Naive B cell (primary cell): ENCODE data around the gene CORT. TPM values are rescaled to one million over a fixed set of nuclear protein-coding genes. Genes with fewer than 3 reads are reported as not detected.
"Not testable (repeated sequence)": the region's sequence is repeated elsewhere in the genome, so short reads cannot be mapped to it uniquely, and the experiment has no call there.

Source experiments
- ATAC-seq, 2 donors: fragments of 150-1000 bp; cut with Tn5 transposase; 2 replicates each; pipeline ENCODE4 v1.10.0; 2021; ENCODE audit warnings: low read depth in 2 of 2, mild to moderate bottlenecking in 2 of 2, moderate library complexity in 2 of 2
- DNase-seq: peaks from one replicate; pipeline ENCODE4 v3.0.0; 2022
- H3K27ac Mint-ChIP-seq, 6 donors: one replicate each; pipeline ENCODE4 v1.8.0; 2020 to 2022; ENCODE audit warnings: mild to moderate bottlenecking in 6 of 6, mixed read lengths in 6 of 6, moderate library complexity in 5 of 6, inconsistent platforms in 2 of 6
- H3K27me3 Mint-ChIP-seq, 3 donors: one replicate each; pipeline ENCODE4 v1.8.0; 2021 to 2022; ENCODE audit warnings: mixed read lengths in 3 of 3, mild to moderate bottlenecking in 1 of 3
- H3K36me3 Mint-ChIP-seq, 2 donors: one replicate each; pipeline ENCODE4 v1.8.0; 2020 to 2022; ENCODE audit warnings: mixed read lengths in 2 of 2, inconsistent platforms in 1 of 2, mild to moderate bottlenecking in 1 of 2
- H3K4me1 Mint-ChIP-seq, 3 donors: one replicate each; pipeline ENCODE4 v1.8.0; 2020 to 2022; ENCODE audit warnings: mixed read lengths in 3 of 3, inconsistent platforms in 1 of 3, mild to moderate bottlenecking in 1 of 3, moderate library complexity in 1 of 3
- H3K4me3 Mint-ChIP-seq, 8 donors: one replicate each; pipeline ENCODE4 v1.8.0; 2020 to 2022; ENCODE audit warnings: mild to moderate bottlenecking in 8 of 8, mixed read lengths in 8 of 8, moderate library complexity in 8 of 8, inconsistent platforms in 2 of 8
- H3K9me3 Mint-ChIP-seq, 7 donors: one replicate each; pipeline ENCODE4 v1.8.0; 2020 to 2022; ENCODE audit warnings: mixed read lengths in 7 of 7, mild to moderate bottlenecking in 5 of 7, inconsistent platforms in 2 of 7, moderate library complexity in 1 of 7
- polyA plus RNA-seq, 6 donors: library from polyadenylated mRNA; unstranded; fragments of 300-500 nt; fragmentation: Illumina TruSeq; gene quantifications; one replicate each; pipeline ENCODE4 v1.2.3, GENCODE V29; 2021; ENCODE audit warnings: low read depth in 6 of 6

The CORT gene
- polyA plus RNA-seq, 6 donors from 2014 or later, result not detected

DNA sequence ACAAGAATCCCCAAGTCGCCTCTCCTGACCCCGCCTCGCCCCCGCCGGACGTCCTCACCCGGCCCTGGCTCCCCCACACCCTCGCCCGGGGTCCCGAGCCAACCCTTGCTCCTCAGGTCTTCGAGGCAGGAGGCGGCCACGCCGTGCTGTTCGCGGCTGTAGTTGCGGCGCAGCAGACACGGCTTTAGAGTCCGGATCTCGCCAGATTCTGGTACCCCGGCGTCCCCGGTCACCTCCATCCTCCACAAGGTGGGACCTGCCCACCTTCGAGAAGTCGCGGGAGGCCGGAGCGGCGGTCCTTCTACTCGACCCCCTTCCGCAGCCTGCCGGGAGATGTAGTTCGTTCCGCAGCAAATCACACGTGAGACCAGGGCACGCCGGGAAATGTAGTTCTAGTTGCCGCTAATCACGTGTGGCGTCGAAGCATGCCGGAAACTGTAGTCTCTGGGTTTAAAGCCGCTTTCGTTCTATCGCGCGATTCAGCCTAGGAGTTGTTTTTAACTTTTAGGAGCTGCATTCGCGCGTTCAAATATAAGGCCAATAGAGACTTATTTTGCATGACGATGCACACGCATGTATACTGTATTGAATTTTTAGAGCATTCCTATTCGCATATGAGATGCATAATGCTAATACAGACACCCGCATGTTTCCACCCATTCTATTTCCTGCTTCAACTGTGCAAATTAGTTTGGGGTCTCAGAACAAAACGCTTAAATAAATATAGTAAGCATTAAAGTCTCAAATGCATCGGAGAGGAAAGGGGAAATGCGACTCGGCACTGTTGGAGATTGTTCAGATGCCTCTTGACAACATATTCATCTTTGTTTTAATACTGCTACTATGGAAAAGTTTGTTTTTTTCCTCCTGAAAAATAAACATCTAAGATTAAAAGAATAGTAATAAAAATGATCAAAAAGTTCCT lies 22.7 kb downstream of the CORT start, which contains the start of gene DFFA:
TSS of gene DFFA (minus strand) at position 310 of the 925 bp plus-strand sequence. CDS start at position 239, 71 bp downstream.
- Mint-ChIP-seq H3K4me3 (peak within 1 kb of the TSS; percentile 95 to 99 (median 98)), H3K4me1 (peaks cover 38 to 60% (median 52%) of the 10 kb centered on the region in 3 donors), H3K27me3 (no peaks in the 10 kb centered on the region), H3K36me3 (peaks cover 7 to 8% of the 10 kb centered on the region in 2 donors), H3K9me3 (no peaks in the 10 kb centered on the region), H3K27ac (peak within 1 kb of the TSS; percentile 82 to 96 (median 94))
- ATAC-seq (peak; percentile 85), DNase-seq (peak; percentile 89)

DNA sequence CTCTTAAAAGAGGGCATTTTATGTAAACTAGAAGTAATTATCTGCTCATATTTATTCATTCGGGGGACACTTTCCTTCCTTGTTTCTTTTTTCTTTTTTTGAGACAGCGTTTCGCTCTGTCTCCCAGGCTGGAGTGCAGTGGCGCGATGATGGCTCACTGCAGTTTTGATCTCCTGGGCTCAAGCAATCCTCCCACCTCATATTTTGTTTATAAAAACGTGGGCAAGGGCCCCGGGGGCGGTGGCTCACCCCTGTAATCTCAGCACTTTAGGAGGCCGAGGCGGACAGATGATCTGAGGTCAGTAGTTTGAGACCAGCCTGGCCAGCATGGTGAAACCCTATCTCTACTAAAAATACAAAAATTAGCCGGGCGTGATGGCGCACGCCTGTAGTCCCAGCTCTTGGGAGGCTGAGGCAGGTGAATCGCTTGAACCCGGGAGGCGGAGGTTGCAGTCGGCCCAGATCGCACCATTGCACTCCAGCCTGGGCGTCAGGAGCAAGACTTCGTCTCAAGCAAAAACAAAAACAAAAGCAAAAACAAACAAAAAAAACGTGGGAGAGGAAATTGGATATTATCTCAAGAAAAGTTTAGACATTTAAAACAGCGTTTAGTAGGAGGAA lies 23.4 kb downstream of the CORT start:
- no peak for ATAC-seq

DNA sequence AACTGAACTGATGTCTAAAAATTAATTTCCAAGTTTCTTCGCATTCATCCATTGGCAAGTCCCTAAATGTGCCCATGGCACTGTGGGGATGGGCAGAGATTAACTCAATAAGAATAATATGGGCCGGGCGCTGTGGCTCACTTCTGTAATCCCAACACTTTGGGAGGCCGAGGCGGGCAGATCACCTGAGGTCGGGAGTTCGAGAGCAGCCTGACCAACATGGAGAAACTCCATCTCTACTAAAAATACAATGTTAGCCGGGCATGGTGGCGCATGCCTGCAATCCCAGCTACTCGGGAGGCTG lies 24.4 kb downstream of the CORT start:
- not testable (repeated sequence) for ATAC-seq, H3K36me3 Mint-ChIP-seq, DNase-seq, H3K9me3 Mint-ChIP-seq, H3K27me3 Mint-ChIP-seq
- H3K4me3 Mint-ChIP-seq, result peak overlapping the region; percentile 86 to 97 (median 92)
- H3K27ac Mint-ChIP-seq, result peak overlapping the region in 4 of 6 donors; percentile 84 to 96 (median 94)
- peaks cover 31 to 57% (median 48%) of the 10 kb centered on the region in 3 donors for H3K4me1 Mint-ChIP-seq

More for the DNA sequence above, 23.4 kb downstream of the CORT start:
- Mint-ChIP-seq H3K27me3 (no peaks in the 10 kb centered on the region), H3K36me3 (peaks cover 1% of the 10 kb centered on the region in 2 donors), H3K9me3 (no peaks in the 10 kb centered on the region), H3K4me1 (peaks cover 31 to 57% (median 44%) of the 10 kb centered on the region in 3 donors), H3K4me3 (peak overlapping the region; percentile 38 to 99 (median 96)), H3K27ac (peak overlapping the region in 1 of 6 donors; percentile 82)
- DNase-seq, result no peak

DNA sequence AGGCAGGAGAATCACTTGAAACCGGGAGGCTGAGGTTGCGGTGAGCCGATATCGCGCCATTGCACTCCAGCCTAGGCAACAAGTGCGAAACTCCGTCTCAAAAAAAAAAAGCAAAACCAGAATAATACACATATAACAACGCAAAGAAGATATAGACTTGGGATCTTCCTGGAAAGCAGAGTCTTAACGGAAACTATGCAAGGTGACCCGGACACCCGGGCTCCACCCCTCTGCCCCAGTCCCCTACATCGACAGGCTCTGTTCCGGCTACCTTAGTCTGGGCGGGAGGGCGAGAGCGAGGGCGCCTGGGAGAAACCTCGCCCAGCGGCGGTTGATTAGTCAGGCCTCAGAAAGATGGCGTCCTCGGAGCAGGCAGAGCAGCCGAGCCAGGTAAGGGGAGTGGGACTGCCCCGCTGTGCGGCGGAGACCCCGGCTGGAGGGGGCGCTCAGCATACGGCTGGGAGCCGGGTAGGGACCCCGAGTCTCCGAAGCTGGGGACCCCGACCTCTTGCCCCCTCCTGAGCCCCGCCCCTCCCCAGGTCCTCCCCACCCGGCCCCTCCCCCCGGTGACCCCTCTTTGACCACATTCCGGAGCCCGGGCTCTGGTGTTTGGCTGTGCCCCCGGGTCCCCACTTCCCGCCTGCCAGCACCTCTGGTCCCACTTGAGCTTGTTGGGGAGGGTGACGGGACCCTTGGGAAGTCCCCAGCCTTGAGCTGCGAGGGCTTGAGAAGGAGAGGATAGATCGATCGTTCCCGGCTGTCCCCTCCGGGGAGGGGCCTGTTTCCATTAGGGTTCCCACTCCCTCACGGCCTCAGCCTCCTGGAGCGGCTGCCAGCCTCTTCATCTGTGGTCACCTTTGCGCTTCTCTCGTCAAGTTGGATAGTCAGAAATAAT lies 25.0 kb downstream of the CORT start, which contains the start of gene PEX14:
TSS of gene PEX14 (plus strand) at position 338 of the 895 bp plus-strand sequence. CDS start at position 355, 17 bp downstream.
- DNase-seq (peak; percentile 76), ATAC-seq (peak; percentile 78 to 80)
- Mint-ChIP-seq H3K27ac (peak within 1 kb of the TSS; percentile 71 to 96 (median 92)), H3K36me3 (no peaks in the 10 kb centered on the region), H3K27me3 (no peaks in the 10 kb centered on the region), H3K4me3 (peak within 1 kb of the TSS; percentile 86 to 97 (median 94)), H3K4me1 (peaks cover 35 to 60% (median 53%) of the 10 kb centered on the region in 3 donors), H3K9me3 (no peaks in the 10 kb centered on the region)

DNA sequence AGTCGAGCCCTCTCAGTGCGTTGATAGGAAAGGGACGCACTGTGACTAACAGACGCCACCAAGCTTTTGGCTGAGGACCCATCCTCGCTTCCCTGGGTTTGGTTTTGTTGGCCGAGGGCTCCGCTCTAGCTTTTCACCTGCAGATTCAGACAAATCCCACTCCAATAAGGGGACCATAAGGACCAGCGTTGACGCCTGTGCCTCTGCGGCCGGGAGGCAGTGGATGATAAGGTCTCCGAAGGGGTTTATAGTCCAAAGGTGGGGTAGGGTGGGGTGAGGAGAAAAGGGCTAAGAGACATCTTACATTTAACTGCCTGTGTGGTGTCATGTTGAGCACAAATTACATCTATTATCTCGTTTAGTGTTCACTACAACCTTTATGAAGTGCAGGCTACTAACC lies 25.7 kb downstream of the CORT start:
- no peaks in the 10 kb centered on the region for H3K36me3 Mint-ChIP-seq
- no peaks in the 10 kb centered on the region for H3K9me3 Mint-ChIP-seq
- peaks cover 35 to 60% (median 53%) of the 10 kb centered on the region in 3 donors for H3K4me1 Mint-ChIP-seq
- ATAC-seq (no peak), DNase-seq (no peak)
- H3K27me3 Mint-ChIP-seq, result no peaks in the 10 kb centered on the region
- peak overlapping the region in 5 of 6 donors; percentile 84 to 96 (median 90) for H3K27ac Mint-ChIP-seq
- H3K4me3 Mint-ChIP-seq, result peak overlapping the region; percentile 86 to 97 (median 94)

DNA sequence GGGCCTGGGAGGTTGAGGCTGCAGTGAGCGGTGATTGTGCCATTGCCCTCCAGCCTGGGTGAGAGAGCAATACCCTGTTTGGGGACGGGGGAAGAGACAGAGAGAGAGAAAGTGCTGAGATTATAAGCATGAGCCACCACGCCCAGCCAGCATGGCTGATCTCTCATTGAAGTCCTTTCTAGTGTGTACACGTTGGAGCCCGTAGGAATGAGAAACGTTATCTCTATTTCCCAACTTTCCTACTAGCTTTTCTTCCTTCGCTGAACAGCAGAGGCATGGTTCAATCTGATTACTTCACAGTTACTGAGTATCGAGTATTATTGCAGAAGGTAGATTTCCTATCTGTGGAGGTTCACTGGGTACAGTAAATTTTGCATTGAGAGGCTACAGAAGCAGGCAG lies 29.5 kb downstream of the CORT start:
- DNase-seq (no peak), ATAC-seq (no peak)
- H3K27me3 Mint-ChIP-seq, result no peaks in the 10 kb centered on the region
- H3K4me3 Mint-ChIP-seq, result peak overlapping the region in 1 of 8 donors; percentile 30
- no peaks in the 10 kb centered on the region for H3K36me3 Mint-ChIP-seq
- peaks cover 19 to 34% (median 32%) of the 10 kb centered on the region in 3 donors for H3K4me1 Mint-ChIP-seq
- H3K27ac Mint-ChIP-seq, result peak overlapping the region in 2 of 6 donors; percentile 72 to 78
- H3K9me3 Mint-ChIP-seq, result no peaks in the 10 kb centered on the region

DNA sequence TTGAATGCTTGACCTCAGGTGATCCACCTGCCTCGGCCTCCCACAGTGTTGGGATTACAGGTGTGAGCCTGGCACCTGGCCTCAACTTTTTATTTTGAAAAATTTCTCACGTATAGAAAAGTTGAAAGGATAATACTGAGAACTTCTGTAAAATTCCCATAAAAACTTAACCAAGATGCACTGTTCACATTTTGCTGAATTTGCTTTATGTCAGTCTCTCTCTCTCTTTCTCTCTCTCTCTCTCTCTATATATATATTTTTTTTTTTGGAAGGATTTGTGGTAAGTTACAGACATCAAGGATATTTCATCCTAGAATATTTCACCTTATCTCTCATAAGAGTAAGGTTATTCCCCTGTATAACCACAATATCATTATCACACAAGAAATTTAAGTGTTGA lies 30.8 kb downstream of the CORT start:
- ATAC-seq (no peak), DNase-seq (no peak)
- no peaks in the 10 kb centered on the region for H3K27me3 Mint-ChIP-seq
- peaks cover 0 to 7% of the 10 kb centered on the region in 2 donors for H3K36me3 Mint-ChIP-seq
- H3K4me3 Mint-ChIP-seq, result no peak overlapping the region
- H3K4me1 Mint-ChIP-seq, result peaks cover 15 to 30% (median 20%) of the 10 kb centered on the region in 3 donors
- H3K9me3 Mint-ChIP-seq, result peaks cover 0 to 3% (median 0%) of the 10 kb centered on the region in 7 donors
- no peak overlapping the region for H3K27ac Mint-ChIP-seq

DNA sequence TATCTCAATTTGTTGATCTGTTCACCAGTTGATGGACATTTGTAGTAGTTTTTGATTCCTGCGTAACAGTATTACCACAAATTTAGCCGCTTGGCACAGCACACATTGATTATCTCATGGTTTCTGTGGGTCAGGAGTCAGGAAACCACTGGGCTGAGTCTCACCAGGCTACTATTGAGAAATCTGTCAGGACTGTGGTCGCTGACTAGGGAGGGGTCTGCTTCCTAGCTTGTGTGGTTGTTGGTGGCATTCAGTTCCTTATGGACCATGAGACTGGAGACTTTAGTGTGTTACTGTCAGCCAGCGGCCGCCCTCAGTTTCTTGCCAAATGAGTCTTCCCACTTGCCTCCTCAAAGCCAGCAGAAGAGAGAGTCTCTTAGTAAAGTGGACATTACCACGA lies 34.7 kb downstream of the CORT start:
- no peak overlapping the region for H3K4me3 Mint-ChIP-seq
- no peak for ATAC-seq
- peaks cover 0 to 5% (median 0%) of the 10 kb centered on the region in 7 donors for H3K9me3 Mint-ChIP-seq
- peaks cover 5 to 13% (median 11%) of the 10 kb centered on the region in 3 donors for H3K4me1 Mint-ChIP-seq
- no peak overlapping the region for H3K27ac Mint-ChIP-seq
- H3K36me3 Mint-ChIP-seq, result peaks cover 4 to 8% of the 10 kb centered on the region in 2 donors
- no peak for DNase-seq
- no peaks in the 10 kb centered on the region for H3K27me3 Mint-ChIP-seq

DNA sequence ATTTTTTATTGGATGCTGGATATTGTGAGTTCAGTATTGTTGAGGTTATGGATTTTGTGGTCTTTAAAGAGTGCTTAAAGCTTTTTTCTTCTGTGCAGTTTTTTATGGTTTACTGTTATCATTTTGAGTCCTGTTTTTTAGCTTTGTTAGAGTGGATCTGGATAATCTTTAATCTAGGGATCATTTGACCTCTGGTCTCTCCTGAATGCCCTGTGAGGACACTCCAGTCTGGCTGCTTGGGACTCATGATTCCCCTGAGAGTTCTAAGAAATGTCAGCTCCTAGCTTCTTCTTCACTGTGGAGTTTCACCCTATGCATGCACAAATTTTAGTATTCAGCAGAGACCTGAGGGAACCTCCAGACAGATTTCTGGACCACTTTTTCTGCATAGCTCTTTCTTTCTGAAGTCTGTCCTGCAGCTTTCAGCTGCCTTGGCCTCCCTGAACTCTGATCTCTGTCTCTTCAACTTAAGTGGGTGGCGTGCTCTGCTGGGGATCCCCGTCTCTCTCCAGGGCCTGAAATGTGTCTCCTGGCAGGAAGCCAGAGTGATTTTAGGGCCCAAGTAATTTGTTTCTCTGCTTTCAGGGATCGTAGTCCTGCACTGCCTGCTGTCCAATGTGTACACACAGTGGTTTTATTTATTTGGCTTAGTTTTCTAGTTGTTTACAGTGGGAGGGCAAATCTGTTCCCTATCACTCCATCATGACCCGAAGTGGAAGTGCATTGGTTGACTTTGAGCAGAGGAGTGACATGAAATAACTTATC lies 39.6 kb downstream of the CORT start:
- Mint-ChIP-seq H3K36me3 (peaks cover 4 to 13% of the 10 kb centered on the region in 2 donors), H3K4me3 (no peak overlapping the region), H3K9me3 (peaks cover 0 to 5% (median 0%) of the 10 kb centered on the region in 7 donors), H3K4me1 (peaks cover 9 to 21% (median 16%) of the 10 kb centered on the region in 3 donors), H3K27me3 (no peaks in the 10 kb centered on the region), H3K27ac (peak overlapping the region in 1 of 6 donors; percentile 92)
- no peak for ATAC-seq
- DNase-seq, result no peak

DNA sequence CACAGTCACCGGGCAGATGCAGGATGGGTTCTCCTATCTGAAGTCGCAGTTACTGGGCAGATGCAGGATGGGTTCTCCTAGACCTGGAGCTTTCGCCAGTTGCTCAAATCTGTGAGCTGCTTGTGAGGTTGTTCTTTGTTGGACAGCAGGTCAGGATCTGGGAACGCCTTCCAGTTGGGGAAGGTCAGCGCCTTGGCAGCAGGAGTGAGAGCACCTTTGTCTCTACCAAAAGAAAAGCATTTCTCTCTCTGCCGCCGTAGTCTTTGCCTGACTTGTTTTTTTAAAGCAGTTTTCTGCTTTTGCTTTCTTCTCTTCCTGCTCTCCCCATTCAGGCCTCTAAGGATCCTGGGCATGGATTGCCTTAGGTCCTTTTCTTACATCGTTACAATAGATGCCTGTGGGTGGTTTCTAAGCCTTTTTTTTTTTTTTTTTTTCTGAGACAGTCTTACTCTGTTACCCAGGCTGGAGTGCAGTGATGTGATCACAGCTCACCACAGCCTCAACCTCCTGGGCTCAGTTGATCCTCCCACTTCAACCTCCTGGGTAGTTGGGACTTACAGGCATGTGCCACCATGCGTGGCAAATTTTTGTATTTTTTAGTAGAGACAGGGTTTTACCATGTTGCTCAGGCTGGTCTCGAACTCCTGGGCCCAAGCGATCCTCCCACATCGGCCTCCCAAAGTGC lies 40.6 kb downstream of the CORT start:
- Mint-ChIP-seq H3K27ac (peak overlapping the region in 1 of 6 donors; percentile 74), H3K36me3 (peaks cover 4 to 5% of the 10 kb centered on the region in 2 donors), H3K4me3 (no peak overlapping the region), H3K9me3 (peaks cover 0 to 2% (median 0%) of the 10 kb centered on the region in 7 donors), H3K27me3 (no peaks in the 10 kb centered on the region), H3K4me1 (peaks cover 19 to 25% (median 20%) of the 10 kb centered on the region in 3 donors)
- no peak for DNase-seq
- ATAC-seq, result no peak

DNA sequence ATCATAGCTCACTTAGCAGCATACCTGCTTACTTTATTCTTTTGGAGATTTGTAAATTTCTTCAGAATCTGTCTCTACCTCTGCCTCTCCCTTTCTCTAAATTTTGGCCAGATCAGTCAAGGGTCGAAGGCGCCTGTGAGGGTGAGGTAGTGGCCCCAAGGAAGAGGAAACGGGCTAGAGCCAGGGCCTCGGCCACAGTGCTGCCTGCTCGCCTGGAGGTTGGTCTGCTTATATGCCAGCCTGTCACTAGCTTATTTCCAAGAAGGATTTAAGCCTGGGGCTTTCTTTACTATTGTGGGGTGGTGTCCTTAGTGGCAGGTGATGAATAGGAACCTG lies 44.6 kb downstream of the CORT start:
- H3K4me3 Mint-ChIP-seq, result peak overlapping the region in 7 of 8 donors; percentile 70 to 95 (median 90)
- peaks cover 0 to 5% of the 10 kb centered on the region in 2 donors for H3K36me3 Mint-ChIP-seq
- H3K9me3 Mint-ChIP-seq, result no peaks in the 10 kb centered on the region
- DNase-seq, result no peak
- no peak for ATAC-seq
- H3K27ac Mint-ChIP-seq, result peak overlapping the region in 4 of 6 donors; percentile 89 to 98 (median 94)
- H3K27me3 Mint-ChIP-seq, result no peaks in the 10 kb centered on the region
- peaks cover 21 to 31% (median 27%) of the 10 kb centered on the region in 3 donors for H3K4me1 Mint-ChIP-seq
